HCT116 (cell line): Measurements from ENCODE around the gene SSC4D. TPM values are rescaled to one million over a fixed set of nuclear protein-coding genes. Genes with fewer than 3 reads are reported as not detected.

Experiments used
- ATAC-seq: fragments of 200-7000 bp; cut with Tn5 transposase; 2 replicates; pipeline ENCODE4 v1.9.1; 2020; ENCODE audit warnings: mild to moderate bottlenecking, moderate library complexity
- BruUV-seq: library from RNA; stranded (reverse); fragments of 400-500 nt; replicated peaks from 2 replicates; lab custom pipeline; 2021; lab: Mats Ljungman, UMichigan
- CTCF ChIA-PET: fragments of 300-600 bp; sonication (Branson Sonifier 250); formaldehyde crosslinking; loops from one replicate; lab custom pipeline; 2021; ENCODE audit warnings: antibody characterized with exemption; lab: Charles Lee
- POLR2A ChIA-PET: fragments of 300-600, 350-600 bp; sonication (Branson Sonifier 250); formaldehyde crosslinking; loops from one replicate; lab custom pipeline; 2021; ENCODE audit warnings: antibody characterized with exemption; lab: Charles Lee
- RAD21 ChIA-PET, 2 experiments: fragments of 300-600 bp; sonication (Branson Sonifier 250); formaldehyde crosslinking; loops; one replicate each; lab custom pipeline; 2023; ENCODE audit warnings: low total read pairs in 2 of 2; ENCODE audit not compliant: uncharacterized antibody in 2 of 2, unreplicated experiment in 2 of 2, low non-redundant PET in 1 of 2; lab: Charles Lee
- DNase-seq: peaks from one replicate; pipeline ENCODE4 v3.0.0-alpha.2; 2010; ENCODE audit warnings: low read depth, low spot score
- H2AFZ ChIP-seq: fragments of 200-600 bp; shearing (Covaris generic), sonication (generic); 2 replicates; pipeline ENCODE4 v1.6.1; 2017; ENCODE audit warnings: low read depth, mixed run types, mixed read lengths, antibody characterized with exemption, low read length; ENCODE audit not compliant: poor library complexity, severe bottlenecking
- H3K27ac ChIP-seq: 2 replicates; pipeline ENCODE4 v1.5.1; 2012; ENCODE audit warnings: low read depth, low read length
- H3K27me3 ChIP-seq: fragments of 200-600 bp; sonication (generic); 2 replicates; pipeline ENCODE4 v1.6.1; 2016; ENCODE audit warnings: mixed run types, low read length, mixed read lengths; ENCODE audit not compliant: insufficient read depth
- H3K36me3 ChIP-seq, 2 experiments: fragments of 200-500 bp in 1 of 2; fragments of 200-600 bp in 1 of 2; sonication (Bioruptor generic) in 1 of 2; sonication (generic) in 1 of 2; 2 replicates each; pipeline versions ENCODE4 v1.5.1 to v1.6.1; 2014 to 2016; ENCODE audit warnings: low read length in 2 of 2, inconsistent platforms in 1 of 2, mixed read lengths in 1 of 2, mixed run types in 1 of 2; ENCODE audit not compliant: insufficient read depth in 2 of 2, control insufficient read depth in 1 of 2
- H3K4me1 ChIP-seq, 2 experiments: fragments of 200-600 bp in 1 of 2; sonication (generic) in 1 of 2; 2 replicates each; pipeline versions ENCODE4 v1.5.1 to v1.6.1; 2012 to 2017; ENCODE audit warnings: low read length in 2 of 2, inconsistent platforms in 1 of 2, mild to moderate bottlenecking in 1 of 2, mixed read lengths in 1 of 2, mixed run types in 1 of 2, moderate library complexity in 1 of 2; ENCODE audit not compliant: insufficient read depth in 2 of 2, control insufficient read depth in 1 of 2
- H3K4me2 ChIP-seq: fragments of 200-600 bp; sonication (generic); 2 replicates; pipeline ENCODE4 v1.6.1; 2017; ENCODE audit warnings: mixed run types, low read length, mixed read lengths
- H3K4me3 ChIP-seq, 2 experiments: fragments of 200-600 bp in 1 of 2; sonication (generic) in 1 of 2; replicated peaks in 1 of 2; 2 replicates each; pipeline ENCODE4 v1.5.1; 2011 to 2016; ENCODE audit warnings: low read length in 2 of 2, control low read depth in 1 of 2, low read depth in 1 of 2, mild to moderate bottlenecking in 1 of 2, mixed read lengths in 1 of 2, mixed run types in 1 of 2
- H3K79me2 ChIP-seq: fragments of 200-600 bp; sonication (generic); 2 replicates; pipeline ENCODE4 v1.6.1; 2017; ENCODE audit warnings: mild to moderate bottlenecking, mixed run types, low read length, moderate library complexity, mixed read lengths; ENCODE audit not compliant: insufficient read depth
- H3K9ac ChIP-seq: fragments of 200-600 bp; sonication (generic); 2 replicates; pipeline ENCODE4 v1.6.1; 2016; ENCODE audit warnings: low read length, mixed read lengths
- H3K9me2 ChIP-seq: fragments of 200-600 bp; sonication (generic), shearing (Covaris generic); 2 replicates; pipeline ENCODE4 v1.6.1; 2017; ENCODE audit warnings: mixed run types, mild to moderate bottlenecking, moderate library complexity; ENCODE audit not compliant: insufficient read depth
- H3K9me3 ChIP-seq, 2 experiments: fragments of 200-500 bp in 1 of 2; fragments of 200-600 bp in 1 of 2; sonication (Bioruptor generic) in 1 of 2; sonication (generic) in 1 of 2; 2 replicates each; pipeline ENCODE4 v1.6.1; 2014 to 2017; ENCODE audit warnings: low read length in 2 of 2, mixed read lengths in 2 of 2, inconsistent platforms in 1 of 2, low read depth in 1 of 2, mild to moderate bottlenecking in 1 of 2, mixed run types in 1 of 2, moderate library complexity in 1 of 2; ENCODE audit not compliant: control insufficient read depth in 1 of 2, insufficient read depth in 1 of 2
- H4K20me1 ChIP-seq: fragments of 200-600 bp; sonication (generic), shearing (Covaris generic); 2 replicates; pipeline ENCODE4 v1.6.1; 2017; ENCODE audit warnings: mixed run types, mild to moderate bottlenecking, moderate library complexity; ENCODE audit not compliant: insufficient read depth
- ATF3 ChIP-seq: IDR thresholded peaks from 2 replicates; pipeline ENCODE4 v1.6.1; 2012
- CBX3 ChIP-seq: IDR thresholded peaks from 2 replicates; pipeline ENCODE4 v1.6.1; 2012; ENCODE audit warnings: low read depth
- CEBPB ChIP-seq: IDR thresholded peaks from 2 replicates; pipeline ENCODE4 v1.6.1; 2012; ENCODE audit warnings: low read depth
- EGR1 ChIP-seq: IDR thresholded peaks from 2 replicates; pipeline ENCODE4 v1.6.1; 2012; ENCODE audit warnings: low read depth
- EZH2 ChIP-seq: fragments of 200-600 bp; sonication (generic); IDR thresholded peaks from 2 replicates; pipeline ENCODE4 v1.6.1; 2017; ENCODE audit warnings: antibody characterized with exemption, mixed run types
- POLR2A ChIP-seq: IDR thresholded peaks from 2 replicates; pipeline ENCODE4 v1.7.0; 2011; ENCODE audit warnings: borderline replicate concordance; ENCODE audit not compliant: insufficient read depth, insufficient read length; ENCODE audit errors: extremely low read depth
- POLR2AphosphoS5 ChIP-seq: IDR thresholded peaks from 2 replicates; pipeline ENCODE4 v1.6.1; 2011; ENCODE audit warnings: mild to moderate bottlenecking, low read depth, low read length, moderate library complexity
- RAD21 ChIP-seq: IDR thresholded peaks from 2 replicates; pipeline ENCODE4 v1.6.1; 2012; ENCODE audit warnings: low read depth, mild to moderate bottlenecking
- REST ChIP-seq: IDR thresholded peaks from 2 replicates; pipeline ENCODE4 v1.6.1; 2012; ENCODE audit warnings: low read depth
- SIN3A ChIP-seq: IDR thresholded peaks from 2 replicates; pipeline ENCODE4 v1.6.1; 2012; ENCODE audit warnings: low read depth
- YY1 ChIP-seq: IDR thresholded peaks from 2 replicates; pipeline ENCODE4 v1.6.1; 2011; ENCODE audit warnings: low read length, low read depth, moderate library complexity, mild to moderate bottlenecking; ENCODE audit not compliant: insufficient replicate concordance; ENCODE audit errors: extremely low read depth
- ZBTB33 ChIP-seq: IDR thresholded peaks from 2 replicates; pipeline ENCODE4 v1.6.1; 2011; ENCODE audit warnings: mild to moderate bottlenecking, low read length, moderate library complexity; ENCODE audit not compliant: insufficient replicate concordance; ENCODE audit errors: extremely low read depth
- ZFX ChIP-seq: fragments of 450-650 bp; IDR thresholded peaks from 2 replicates; pipeline ENCODE4 v1.6.1; 2017
- ZNF274 ChIP-seq: fragments of 200-500 bp; sonication (Bioruptor generic); IDR thresholded peaks from 2 replicates; pipeline ENCODE4 v1.6.1; 2014; ENCODE audit warnings: mild to moderate bottlenecking, low read depth, low read length, inconsistent platforms
- intact Hi-C: fragments of 100-400 bp; cut with micrococcal nuclease; formaldehyde crosslinking; loops from 2 replicates; pipeline ENCODE4 v1.10.0; 2022
- total RNA-seq: library from RNA; stranded (reverse); gene quantifications from one replicate; pipeline ENCODE4 v1.2.1, GENCODE V29; 2021; ENCODE audit not compliant: unreplicated experiment

SSC4D gene
- total RNA-seq, 1 experiment from 2014 or later, result 1.1 TPM

GRCh38 chr7:76358011-76358480 is 51.5 kb downstream of the SSC4D start:
- ChIA-PET POLR2A (interaction anchor here (0.6 to 2.1 kb wide), 3 partner anchors 40 to 98 kb away, joined by 5 to 8 read pairs (median 5); no protein-coding TSS in a partner anchor), RAD21 (no interaction called here), CTCF (interaction anchor here (0.9 to 1.5 kb wide), 2 partner anchors 17 to 20 kb away, joined by 3 read pairs; no protein-coding TSS in a partner anchor)
- no peak overlapping the region for H2AFZ ChIP-seq
- no peaks in the 10 kb centered on the region for H3K9me2 ChIP-seq
- peak overlapping the region; percentile 78 to 98 for H3K4me3 ChIP-seq
- H3K9me3 ChIP-seq, result no peaks in the 10 kb centered on the region
- intact Hi-C loops, result no loop called here
- no peaks in the 10 kb centered on the region for H3K27me3 ChIP-seq
- DNase-seq, result no peak
- H3K36me3 ChIP-seq, result peaks cover 11 to 43% of the 10 kb centered on the region in 2 experiments
- TF ChIP-seq CEBPB, result no peak
- TF ChIP-seq ZFX, result no peak
- BruUV-seq, result no TSS peak
- H4K20me1 ChIP-seq, result peaks cover 45% of the 10 kb centered on the region; the same call in 1 of the 2 replicates
- ATAC-seq, result peak; percentile 6; the same call in 1 of the 2 replicates
- H3K27ac ChIP-seq, result peak overlapping the region; percentile 84
- H3K4me2 ChIP-seq, result peak overlapping the region; percentile 85
- H3K4me1 ChIP-seq, result peaks cover 23 to 51% of the 10 kb centered on the region in 2 experiments
- H3K79me2 ChIP-seq, result peaks cover 57% of the 10 kb centered on the region
- peak overlapping the region; percentile 99 for H3K9ac ChIP-seq

- Histone ChIP-seq H3K79me2 (peaks cover 62% of the 10 kb centered on the region), H3K9me2 (no peaks in the 10 kb centered on the region), H3K4me3 (peak overlapping the region; percentile 78 to 98), H3K9ac (peak overlapping the region; percentile 99), H2AFZ (no peak overlapping the region), H3K36me3 (peaks cover 11 to 43% of the 10 kb centered on the region in 2 experiments), H3K27ac (peak overlapping the region; percentile 84; the same call in 1 of the 2 replicates), H4K20me1 (peaks cover 45% of the 10 kb centered on the region; the same call in 1 of the 2 replicates), H3K27me3 (no peaks in the 10 kb centered on the region), H3K9me3 (no peaks in the 10 kb centered on the region), H3K4me2 (peak overlapping the region; percentile 85), H3K4me1 (peaks cover 23 to 51% of the 10 kb centered on the region in 2 experiments)
- ChIA-PET CTCF (no interaction called here), RAD21 (no interaction called here), POLR2A (no interaction called here)
- DNase-seq (no peak), ATAC-seq (no peak)
- intact Hi-C loops, result no loop called here
- TSS peak; percentile 61 for BruUV-seq
- TF ChIP-seq ZBTB33 (no peak), CBX3 (no peak), POLR2AphosphoS5 (no peak), ATF3 (no peak), EGR1 (no peak), YY1 (no peak), CEBPB (no peak), POLR2A (no peak), REST (no peak), EZH2 (no peak), SIN3A (no peak), ZNF274 (no peak), RAD21 (no peak)
Measured at GRCh38 chr7:76357475-76358010, 52.0 kb downstream of the SSC4D start.
